ENCODE measurements around the gene PSORS1C2.
"Not testable (repeated sequence)": the region's sequence is repeated elsewhere in the genome, so short reads cannot be mapped to it uniquely, and the experiment has no call there.

Gene PSORS1C2

GRCh38 chr6:31138982-31139381 lies at the start of gene PSORS1C2:
PSORS1C2 (minus strand) TSS chr6:31139066; CDS start chr6:31139026, 40 bp downstream.
- DNase-seq (ENCODE audit: low read depth), result no peak
- H3K4me1 ChIP-seq (ENCODE audit: control insufficient read depth, insufficient read depth, low read length), result peaks cover 12% of the 10 kb centered on the region
- H3K9ac ChIP-seq (ENCODE audit: low read length), result peak within 1 kb of the TSS; percentile 72
- peaks cover 3% of the 10 kb centered on the region for H3K27me3 ChIP-seq (replicated peaks; ENCODE audit: control insufficient read depth, insufficient read depth, low read length)
- H3K4me3 ChIP-seq (ENCODE audit: low read length), result no peak within 1 kb of the TSS
- no peaks in the 10 kb centered on the region for H3K36me3 ChIP-seq (ENCODE audit: control insufficient read depth, insufficient read depth, low read length, severe bottlenecking)
- no peaks in the 10 kb centered on the region for H3K9me3 ChIP-seq (ENCODE audit: control insufficient read depth, low read length)

- Histone ChIP-seq H3K4me3 (ENCODE audit: low read length) (no peak overlapping the region), H3K27me3 (replicated peaks; ENCODE audit: control insufficient read depth, insufficient read depth, low read length) (no peaks in the 10 kb centered on the region), H3K36me3 (ENCODE audit: control insufficient read depth, insufficient read depth, low read length, severe bottlenecking) (no peaks in the 10 kb centered on the region), H3K9me3 (ENCODE audit: control insufficient read depth, low read length) (no peaks in the 10 kb centered on the region), H3K4me1 (ENCODE audit: control insufficient read depth, insufficient read depth, low read length) (peaks cover 4% of the 10 kb centered on the region), H3K9ac (ENCODE audit: low read length) (no peak overlapping the region)
- DNase-seq (ENCODE audit: low read depth), result no peak
Measured at GRCh38 chr6:31187780-31188194, 48.9 kb upstream of the PSORS1C2 start.

GRCh38 chr6:31186052-31186734 lies 47.3 kb upstream of the PSORS1C2 start:
- Histone ChIP-seq H3K4me3 (ENCODE audit: low read length) (peak overlapping the region; percentile 70), H3K4me1 (ENCODE audit: control insufficient read depth, insufficient read depth, low read length) (peaks cover 4% of the 10 kb centered on the region), H3K9ac (ENCODE audit: low read length) (peak overlapping the region; percentile 76), H3K27me3 (replicated peaks; ENCODE audit: control insufficient read depth, insufficient read depth, low read length) (no peaks in the 10 kb centered on the region), H3K36me3 (ENCODE audit: control insufficient read depth, insufficient read depth, low read length, severe bottlenecking) (no peaks in the 10 kb centered on the region), H3K9me3 (ENCODE audit: control insufficient read depth, low read length) (no peaks in the 10 kb centered on the region)
- DNase-seq (ENCODE audit: low read depth), result no peak

GRCh38 chr6:31185695-31186051 lies 46.8 kb upstream of the PSORS1C2 start:
- DNase-seq (ENCODE audit: low read depth); H3K4me1 ChIP-seq (ENCODE audit: control insufficient read depth, insufficient read depth, low read length); H3K36me3 ChIP-seq (ENCODE audit: control insufficient read depth, insufficient read depth, low read length, severe bottlenecking); H3K9me3 ChIP-seq (ENCODE audit: control insufficient read depth, low read length); H3K27me3 ChIP-seq (replicated peaks; ENCODE audit: control insufficient read depth, insufficient read depth, low read length): not testable (repeated sequence)
- Histone ChIP-seq H3K4me3 (ENCODE audit: low read length) (peak overlapping the region; percentile 70), H3K9ac (ENCODE audit: low read length) (peak overlapping the region; percentile 76)

- not testable (repeated sequence) for H3K4me3 ChIP-seq (ENCODE audit: low read length); H3K36me3 ChIP-seq (ENCODE audit: control insufficient read depth, insufficient read depth, low read length, severe bottlenecking); H3K27me3 ChIP-seq (replicated peaks; ENCODE audit: control insufficient read depth, insufficient read depth, low read length); H3K9me3 ChIP-seq (ENCODE audit: control insufficient read depth, low read length); H3K4me1 ChIP-seq (ENCODE audit: control insufficient read depth, insufficient read depth, low read length); DNase-seq (ENCODE audit: low read depth); H3K9ac ChIP-seq (ENCODE audit: low read length)
Measured at GRCh38 chr6:31183859-31184258, 45.0 kb upstream of the PSORS1C2 start.

GRCh38 chr6:31183287-31183686 lies 44.4 kb upstream of the PSORS1C2 start:
- H3K27me3 ChIP-seq (replicated peaks; ENCODE audit: control insufficient read depth, insufficient read depth, low read length); H3K36me3 ChIP-seq (ENCODE audit: control insufficient read depth, insufficient read depth, low read length, severe bottlenecking); H3K9me3 ChIP-seq (ENCODE audit: control insufficient read depth, low read length); H3K4me1 ChIP-seq (ENCODE audit: control insufficient read depth, insufficient read depth, low read length); H3K4me3 ChIP-seq (ENCODE audit: low read length); H3K9ac ChIP-seq (ENCODE audit: low read length); DNase-seq (ENCODE audit: low read depth): not testable (repeated sequence)

GRCh38 chr6:31180500-31180899 lies 41.6 kb upstream of the PSORS1C2 start:
- peak overlapping the region; percentile 84 for H3K4me3 ChIP-seq (ENCODE audit: low read length)
- peak overlapping the region; percentile 82 for H3K9ac ChIP-seq (ENCODE audit: low read length)
- H3K27me3 ChIP-seq (replicated peaks; ENCODE audit: control insufficient read depth, insufficient read depth, low read length), result no peaks in the 10 kb centered on the region
- H3K9me3 ChIP-seq (ENCODE audit: control insufficient read depth, low read length), result no peaks in the 10 kb centered on the region
- DNase-seq (ENCODE audit: low read depth), result no peak
- peaks cover 9% of the 10 kb centered on the region for H3K4me1 ChIP-seq (ENCODE audit: control insufficient read depth, insufficient read depth, low read length)
- H3K36me3 ChIP-seq (ENCODE audit: control insufficient read depth, insufficient read depth, low read length, severe bottlenecking), result no peaks in the 10 kb centered on the region

- H3K27me3 ChIP-seq (replicated peaks; ENCODE audit: control insufficient read depth, insufficient read depth, low read length), result no peaks in the 10 kb centered on the region
- peak overlapping the region; percentile 82 for H3K9ac ChIP-seq (ENCODE audit: low read length)
- H3K4me1 ChIP-seq (ENCODE audit: control insufficient read depth, insufficient read depth, low read length), result peaks cover 12% of the 10 kb centered on the region
- DNase-seq (ENCODE audit: low read depth), result no peak
- H3K4me3 ChIP-seq (ENCODE audit: low read length), result peak overlapping the region; percentile 84
- no peaks in the 10 kb centered on the region for H3K9me3 ChIP-seq (ENCODE audit: control insufficient read depth, low read length)
- no peaks in the 10 kb centered on the region for H3K36me3 ChIP-seq (ENCODE audit: control insufficient read depth, insufficient read depth, low read length, severe bottlenecking)
Measured at GRCh38 chr6:31179896-31180295, 41.0 kb upstream of the PSORS1C2 start.

- Histone ChIP-seq H3K36me3 (ENCODE audit: control insufficient read depth, insufficient read depth, low read length, severe bottlenecking) (no peaks in the 10 kb centered on the region), H3K4me3 (ENCODE audit: low read length) (no peak overlapping the region), H3K9ac (ENCODE audit: low read length) (no peak overlapping the region), H3K9me3 (ENCODE audit: control insufficient read depth, low read length) (no peaks in the 10 kb centered on the region), H3K4me1 (ENCODE audit: control insufficient read depth, insufficient read depth, low read length) (peaks cover 12% of the 10 kb centered on the region), H3K27me3 (replicated peaks; ENCODE audit: control insufficient read depth, insufficient read depth, low read length) (no peaks in the 10 kb centered on the region)
- no peak for DNase-seq (ENCODE audit: low read depth)
Measured at GRCh38 chr6:31179042-31179386, 40.1 kb upstream of the PSORS1C2 start.

- Histone ChIP-seq H3K4me3 (ENCODE audit: low read length) (no peak overlapping the region), H3K4me1 (ENCODE audit: control insufficient read depth, insufficient read depth, low read length) (peaks cover 12% of the 10 kb centered on the region), H3K9ac (ENCODE audit: low read length) (no peak overlapping the region), H3K27me3 (replicated peaks; ENCODE audit: control insufficient read depth, insufficient read depth, low read length) (no peaks in the 10 kb centered on the region), H3K36me3 (ENCODE audit: control insufficient read depth, insufficient read depth, low read length, severe bottlenecking) (no peaks in the 10 kb centered on the region), H3K9me3 (ENCODE audit: control insufficient read depth, low read length) (no peaks in the 10 kb centered on the region)
- DNase-seq (ENCODE audit: low read depth), result no peak
Measured at GRCh38 chr6:31178143-31179041, 39.5 kb upstream of the PSORS1C2 start.

GRCh38 chr6:31175971-31176370 lies 37.1 kb upstream of the PSORS1C2 start:
- Histone ChIP-seq H3K36me3 (ENCODE audit: control insufficient read depth, insufficient read depth, low read length, severe bottlenecking) (no peaks in the 10 kb centered on the region), H3K9me3 (ENCODE audit: control insufficient read depth, low read length) (no peaks in the 10 kb centered on the region), H3K9ac (ENCODE audit: low read length) (no peak overlapping the region), H3K4me1 (ENCODE audit: control insufficient read depth, insufficient read depth, low read length) (peaks cover 12% of the 10 kb centered on the region), H3K27me3 (replicated peaks; ENCODE audit: control insufficient read depth, insufficient read depth, low read length) (no peaks in the 10 kb centered on the region), H3K4me3 (ENCODE audit: low read length) (no peak overlapping the region)
- peak; percentile 28 for DNase-seq (ENCODE audit: low read depth)

All from adipocyte (in vitro differentiated cells).